ENCODE data around the gene SLC35F3. TPM values are rescaled to one million over a fixed set of nuclear protein-coding genes. Genes with fewer than 3 reads are reported as not detected.
"Not testable (repeated sequence)": the region's sequence is repeated elsewhere in the genome, so short reads cannot be mapped to it uniquely, and the experiment has no call there.

The SLC35F3 gene
- polyA plus RNA-seq, 4 donors, result 0.63 to 2.0 (median 0.72) TPM

DNA sequence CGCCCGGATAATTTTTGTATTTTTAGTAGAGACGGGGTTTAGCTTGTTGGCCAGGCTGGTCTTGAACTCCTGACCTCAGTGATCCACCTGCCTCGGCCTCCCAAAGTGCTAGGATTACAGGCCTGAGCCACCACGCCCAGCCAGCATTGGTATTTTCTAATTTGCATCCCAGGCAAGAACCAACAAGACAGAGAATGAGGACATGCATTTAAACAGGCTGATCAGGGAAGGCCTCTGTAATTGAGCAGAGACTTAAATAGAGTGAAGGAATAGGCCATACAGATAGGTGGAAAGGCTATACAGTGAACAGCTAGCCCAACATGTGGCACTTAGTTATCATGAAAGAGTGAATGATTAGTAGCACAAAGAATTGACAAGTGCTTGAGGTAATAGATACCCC is 230.4 kb downstream of the SLC35F3 start:
- DNase-seq (ENCODE audit: low read depth in 4 of 4, low spot score in 3 of 4), result no peak

DNA sequence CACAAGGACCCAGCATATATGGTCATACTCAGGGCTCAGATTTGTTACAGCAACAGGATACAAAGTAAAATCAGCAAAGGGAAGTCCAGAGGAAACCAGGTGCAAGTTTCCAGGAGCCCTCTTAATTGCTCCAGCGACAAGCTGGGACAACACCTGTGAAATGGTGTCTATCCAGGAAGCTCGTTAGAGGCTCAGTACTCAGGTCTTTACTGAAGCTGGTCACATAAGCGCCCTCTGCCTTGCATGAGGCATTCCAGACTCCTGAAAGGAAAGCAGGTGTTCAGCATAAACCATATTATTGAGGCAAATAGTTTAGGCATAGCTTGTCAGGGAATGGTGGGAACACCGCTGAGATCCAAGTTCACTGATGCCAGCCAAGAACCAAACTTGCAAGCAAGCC is 231.0 kb downstream of the SLC35F3 start:
- no peak for DNase-seq (ENCODE audit: low read depth in 4 of 4, low spot score in 3 of 4)

DNA sequence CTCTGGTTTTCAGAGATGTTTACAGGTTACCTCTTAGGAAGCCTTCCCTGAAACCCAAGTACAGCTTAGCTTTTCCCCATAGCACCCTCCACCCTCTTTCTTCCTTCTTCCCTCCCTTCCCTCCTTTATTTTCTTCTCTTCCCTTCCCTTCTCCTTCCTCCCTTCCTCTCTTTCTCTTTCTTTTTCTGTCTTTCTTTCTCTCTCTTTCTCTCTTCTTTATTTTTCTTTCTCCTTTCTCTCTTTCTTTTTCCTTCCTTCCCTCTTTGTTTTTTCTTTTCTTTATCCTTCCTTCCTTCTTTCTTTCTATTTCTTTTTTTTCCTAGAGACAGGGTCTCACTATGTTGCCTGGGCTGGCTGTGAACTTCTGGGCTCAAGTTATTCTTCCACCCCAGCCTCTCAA is 231.6 kb downstream of the SLC35F3 start:
- DNase-seq (ENCODE audit: low read depth in 4 of 4, low spot score in 3 of 4), result no peak

DNA sequence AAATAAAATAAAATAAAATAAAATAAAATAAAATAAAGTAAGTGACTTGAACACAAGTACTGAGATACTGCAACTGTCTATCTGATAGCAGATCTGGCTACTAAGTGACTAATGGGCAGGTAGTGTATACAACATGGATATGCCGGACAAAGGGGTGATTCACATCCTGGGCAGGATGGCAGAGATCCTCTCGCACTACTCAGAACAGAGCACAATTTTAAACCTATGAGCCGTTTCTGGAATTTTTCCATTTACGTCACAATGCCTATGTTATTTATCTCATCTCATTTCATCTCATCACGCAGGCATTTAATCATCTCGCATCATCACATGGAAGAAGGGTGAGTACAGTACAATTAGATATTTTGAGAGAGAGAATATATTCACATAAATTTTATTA is 235.5 kb downstream of the SLC35F3 start:
- DNase-seq (ENCODE audit: low read depth in 4 of 4, low spot score in 3 of 4), result no peak

DNA sequence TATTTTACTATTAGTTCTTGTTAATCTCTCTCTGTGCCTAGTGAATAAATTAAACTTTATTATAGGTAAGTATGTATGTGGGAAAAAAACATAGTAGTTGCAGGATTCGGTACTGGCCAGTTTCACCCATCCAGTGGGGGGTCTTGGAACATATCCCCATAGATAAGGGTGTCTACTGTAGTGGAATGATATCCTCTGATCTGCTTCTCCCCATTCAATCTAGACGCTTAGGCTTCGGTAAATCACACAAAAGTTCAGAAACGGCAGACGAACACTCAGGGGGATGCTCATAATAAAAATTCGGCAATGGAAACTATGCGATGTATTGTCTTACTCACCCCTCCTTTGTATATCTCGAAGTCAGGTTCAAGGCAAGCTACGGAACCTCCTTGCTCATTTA is 235.9 kb downstream of the SLC35F3 start:
- no peak for DNase-seq (ENCODE audit: low read depth in 4 of 4, low spot score in 3 of 4)

DNA sequence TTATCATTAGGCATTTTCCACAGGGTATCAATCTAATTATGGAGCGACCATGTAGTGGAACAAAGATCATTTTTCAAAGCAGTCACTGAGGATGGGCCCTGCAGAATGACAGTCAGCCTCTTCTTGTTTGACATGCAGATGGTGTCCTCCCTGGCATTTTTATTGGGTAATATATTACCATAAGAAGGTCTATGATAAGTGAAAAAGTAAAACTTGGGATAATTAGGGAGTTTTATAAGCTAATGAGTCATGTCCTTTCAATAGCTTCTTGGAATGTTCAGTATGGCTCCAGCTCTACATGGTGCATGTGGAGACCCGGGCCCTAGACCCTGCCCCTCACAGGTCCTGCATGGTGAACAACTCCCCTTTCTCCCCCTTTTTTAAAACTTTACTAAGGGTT is 236.5 kb downstream of the SLC35F3 start:
- no peak for DNase-seq (ENCODE audit: low read depth in 4 of 4, low spot score in 3 of 4)

DNA sequence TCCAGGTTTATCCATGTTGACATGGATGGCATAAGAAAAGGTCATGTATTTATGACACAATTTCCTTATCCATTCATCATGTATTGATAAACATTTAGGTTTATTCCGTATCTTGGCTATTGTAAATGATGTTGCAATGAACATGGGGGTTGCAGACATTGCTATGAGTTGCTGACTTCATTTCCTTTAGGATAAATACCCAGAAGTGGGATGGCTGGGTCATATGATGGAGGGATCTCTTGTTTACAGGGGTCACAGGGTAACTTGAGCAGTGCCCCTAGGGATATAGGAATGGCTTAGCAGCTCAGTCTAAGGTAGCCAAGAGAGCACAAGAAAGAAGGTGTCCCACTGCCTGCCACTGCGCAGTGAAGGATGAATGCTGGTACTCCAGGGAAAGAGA is 239.2 kb downstream of the SLC35F3 start:
- no peak for DNase-seq (ENCODE audit: low read depth in 4 of 4, low spot score in 3 of 4)

DNA sequence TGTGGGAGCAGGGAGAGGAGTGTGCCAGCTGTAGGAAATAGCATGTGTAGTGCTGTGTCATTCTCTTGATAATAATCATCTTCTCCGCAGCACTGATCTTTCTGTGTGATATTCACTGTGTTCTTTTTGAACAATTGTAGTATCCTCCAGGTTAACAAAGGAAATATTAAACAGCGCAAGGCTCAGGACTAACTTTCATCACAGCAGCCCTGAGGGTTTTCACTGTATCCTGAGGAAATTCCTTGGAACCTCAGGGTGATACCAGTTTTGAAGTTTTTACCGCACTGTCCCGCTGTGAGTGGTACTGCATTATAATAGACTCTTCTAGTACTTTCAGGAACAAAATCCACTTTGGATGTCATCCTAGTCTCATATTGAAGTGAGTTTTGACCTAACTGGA is 240.4 kb downstream of the SLC35F3 start:
- DNase-seq (ENCODE audit: low read depth in 4 of 4, low spot score in 3 of 4), result no peak

DNA sequence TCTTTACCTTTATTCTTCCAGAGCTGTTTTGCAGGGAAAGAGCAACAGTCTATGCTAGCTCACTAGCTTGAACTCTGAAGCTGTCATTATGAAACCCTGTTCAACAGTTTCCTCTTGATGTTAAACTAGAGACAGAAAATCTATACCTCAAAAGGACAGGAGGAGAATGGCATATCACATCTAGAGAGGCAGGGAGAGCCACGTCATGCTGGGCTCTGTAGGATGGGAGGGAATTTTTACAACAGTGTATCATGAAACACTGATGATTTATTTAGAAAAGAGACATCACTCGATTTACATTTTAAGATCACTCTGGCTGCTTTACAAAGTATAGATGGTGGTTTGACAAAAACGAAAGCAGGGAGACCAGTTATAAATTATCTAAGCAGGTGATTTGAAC is 243.9 kb downstream of the SLC35F3 start:
- DNase-seq (ENCODE audit: low read depth in 4 of 4, low spot score in 3 of 4), result no peak

DNA sequence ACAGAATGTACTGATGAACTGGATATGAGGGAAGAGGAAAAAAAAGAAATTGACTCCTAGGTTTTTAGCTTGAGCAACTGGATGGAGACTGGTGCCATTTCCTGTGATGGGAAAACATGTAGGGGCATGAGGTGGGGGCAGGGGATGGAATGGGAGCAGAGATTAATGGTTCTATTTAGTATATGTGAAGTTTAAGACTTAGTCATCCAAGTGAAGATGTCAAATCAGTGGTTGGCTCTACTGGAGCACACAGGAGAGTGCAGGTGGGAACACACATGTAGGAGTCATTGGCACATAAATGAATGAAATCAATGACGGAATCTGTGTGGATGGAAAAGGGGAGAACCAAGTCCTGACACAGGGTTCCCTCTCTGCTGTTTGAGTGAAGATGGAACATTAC is 244.3 kb downstream of the SLC35F3 start:
- DNase-seq (ENCODE audit: low read depth in 4 of 4, low spot score in 3 of 4), result no peak

DNA sequence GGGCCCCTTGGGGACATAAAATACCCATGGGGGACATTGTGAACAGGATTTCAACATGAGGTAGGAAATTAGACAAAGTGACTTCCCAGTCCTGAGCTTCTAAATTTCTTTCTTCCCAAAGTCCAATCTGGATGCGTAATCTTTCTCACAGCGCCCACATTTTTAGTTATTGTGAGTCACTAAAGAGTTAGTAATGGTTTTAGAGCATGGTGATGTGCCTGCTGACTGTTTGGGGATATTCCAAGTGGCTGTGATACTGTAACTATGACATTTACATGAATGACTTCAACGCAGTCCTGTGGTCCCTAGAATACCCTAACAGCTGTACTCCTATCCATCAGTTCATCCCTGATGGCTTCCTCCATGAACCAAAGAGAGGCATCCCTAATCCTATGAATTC is 244.7 kb downstream of the SLC35F3 start:
- no peak for DNase-seq (ENCODE audit: low read depth in 4 of 4, low spot score in 3 of 4)

DNA sequence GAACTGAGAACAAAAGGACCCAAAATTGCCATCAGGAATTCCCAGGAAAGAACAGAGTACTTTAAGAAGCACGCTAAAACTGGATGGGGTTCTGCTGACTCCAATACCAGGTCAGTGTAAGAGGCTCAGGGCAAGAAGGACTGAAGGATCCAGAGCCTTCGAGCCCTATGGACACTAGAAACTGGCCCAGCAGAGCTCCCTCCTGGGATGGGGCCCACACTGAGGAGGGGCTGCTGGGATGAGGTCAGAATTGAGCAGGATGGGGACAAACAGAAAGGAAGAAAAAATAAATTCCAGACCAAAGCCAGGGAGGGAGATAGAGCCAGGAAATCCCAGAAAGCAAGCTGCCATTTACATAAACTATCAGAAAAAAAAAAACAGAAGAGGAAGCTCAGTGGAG is 246.4 kb downstream of the SLC35F3 start:
- no peak for DNase-seq (ENCODE audit: low read depth in 4 of 4, low spot score in 3 of 4)

DNA sequence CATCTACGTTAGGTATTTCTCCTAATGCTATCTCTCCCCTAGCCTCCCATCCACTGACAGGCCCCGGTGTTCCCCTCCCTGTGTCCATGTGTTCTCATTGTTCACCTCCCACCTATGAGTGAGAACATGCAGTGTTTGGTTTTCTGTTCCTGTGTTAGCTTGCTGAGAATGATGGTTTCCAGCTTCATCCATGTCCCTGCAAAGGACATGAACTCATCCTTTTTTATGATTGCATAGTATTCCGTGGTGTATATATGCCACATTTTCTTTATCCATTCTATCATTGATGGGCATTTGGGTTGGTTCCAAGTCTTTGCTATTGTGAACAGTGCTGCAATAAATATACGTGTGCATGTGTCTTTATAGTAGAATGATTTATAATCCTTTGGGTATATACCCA is 247.9 kb downstream of the SLC35F3 start:
- DNase-seq (ENCODE audit: low read depth in 4 of 4, low spot score in 3 of 4), result not testable (repeated sequence)

DNA sequence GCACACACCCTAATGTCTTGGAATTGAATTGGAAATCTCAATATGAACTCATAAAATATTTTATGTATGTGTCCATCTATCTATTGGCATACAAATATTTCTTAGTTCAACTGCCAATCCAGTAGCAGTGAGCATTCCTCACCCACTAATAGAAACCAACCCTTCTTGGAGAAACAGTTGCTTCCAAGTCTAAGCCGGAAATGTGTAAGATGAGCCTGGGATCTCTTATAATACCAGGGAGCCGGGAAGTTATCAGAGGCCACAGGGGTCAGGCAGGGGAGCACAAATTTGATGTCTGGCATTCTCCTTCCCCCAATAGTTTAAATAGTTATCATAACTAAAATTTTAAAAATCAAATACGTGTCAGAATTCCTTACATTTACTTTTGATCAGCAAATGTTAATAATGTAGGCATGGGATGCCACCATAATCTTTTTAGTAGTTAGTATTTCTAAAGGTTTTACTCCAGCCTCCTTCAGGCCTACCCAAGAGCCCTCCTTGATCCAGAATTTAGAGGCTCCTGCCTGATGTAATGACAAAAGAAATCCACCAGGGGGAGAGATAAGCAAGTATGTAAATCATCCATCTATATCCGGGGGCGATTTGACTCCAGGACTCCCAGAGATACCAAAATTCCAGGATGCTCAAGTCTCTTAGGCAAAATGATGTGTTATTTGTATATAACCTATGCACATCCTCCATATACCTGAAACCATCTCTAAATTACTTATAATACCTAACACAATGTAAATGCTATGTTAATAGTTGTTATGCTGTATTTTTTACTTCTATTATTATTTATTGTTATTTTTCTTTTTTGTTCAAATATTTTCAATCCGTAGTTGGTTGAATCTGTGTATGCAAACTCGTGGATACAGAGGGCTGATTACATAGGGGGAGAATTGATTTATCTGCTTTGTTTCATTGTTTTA is 250.1 kb downstream of the SLC35F3 start:
- DNase-seq (ENCODE audit: low read depth in 4 of 4, low spot score in 3 of 4), result peak in 3 of 4 donors; percentile 10 to 25 (median 16)

DNA sequence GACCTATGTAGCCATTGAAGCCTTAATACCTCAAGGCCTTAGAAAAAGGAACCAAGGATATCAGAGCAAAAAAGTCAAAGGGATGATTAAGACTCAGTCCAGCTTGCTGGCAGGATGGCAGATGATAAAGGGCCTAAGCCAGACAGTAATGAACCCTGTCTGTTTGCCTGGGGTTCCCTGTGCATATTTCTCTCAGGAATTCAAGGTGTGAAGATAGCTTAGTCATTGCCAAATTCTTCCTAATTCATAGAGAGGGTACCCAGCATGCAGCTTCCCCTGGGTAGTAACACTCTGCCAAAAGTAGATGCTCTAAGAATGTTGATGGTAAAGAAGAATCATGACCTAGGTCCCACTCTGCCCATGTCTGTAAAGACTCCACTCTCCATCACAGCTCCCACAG is 258.2 kb downstream of the SLC35F3 start:
- DNase-seq (ENCODE audit: low read depth in 4 of 4, low spot score in 3 of 4), result no peak

DNA sequence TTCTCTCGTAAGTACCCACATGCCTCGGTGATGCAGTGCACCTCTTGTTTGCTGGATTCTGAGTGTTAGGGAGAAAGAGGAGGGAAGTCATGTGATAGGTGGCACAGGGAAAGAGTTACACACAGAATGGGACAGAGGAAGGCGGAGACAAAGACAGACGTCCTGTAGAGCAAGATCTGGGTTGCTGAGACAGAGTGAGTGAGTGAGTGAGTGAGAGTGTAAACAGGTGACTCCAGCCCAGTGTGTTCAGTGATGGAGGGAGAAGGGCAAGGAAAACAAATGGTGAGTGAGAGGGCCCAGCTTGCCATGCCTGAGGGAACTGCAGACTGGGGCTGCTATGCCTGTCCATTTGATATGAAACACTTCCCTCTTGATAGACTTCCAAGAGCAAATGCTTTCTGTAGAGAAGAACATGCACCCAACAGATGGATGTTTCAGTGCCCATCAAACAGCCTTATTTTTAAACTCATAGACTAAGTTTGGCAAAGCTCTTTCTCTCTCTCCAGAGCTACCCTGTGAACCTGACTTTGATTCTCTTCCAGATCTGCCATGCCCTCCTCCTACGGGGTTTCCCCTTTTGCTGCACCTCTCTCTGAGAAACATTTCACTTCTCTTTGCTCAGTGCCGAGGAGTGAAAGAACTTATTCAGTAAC is 258.9 kb downstream of the SLC35F3 start:
- DNase-seq (ENCODE audit: low read depth in 4 of 4, low spot score in 3 of 4), result no peak

DNA sequence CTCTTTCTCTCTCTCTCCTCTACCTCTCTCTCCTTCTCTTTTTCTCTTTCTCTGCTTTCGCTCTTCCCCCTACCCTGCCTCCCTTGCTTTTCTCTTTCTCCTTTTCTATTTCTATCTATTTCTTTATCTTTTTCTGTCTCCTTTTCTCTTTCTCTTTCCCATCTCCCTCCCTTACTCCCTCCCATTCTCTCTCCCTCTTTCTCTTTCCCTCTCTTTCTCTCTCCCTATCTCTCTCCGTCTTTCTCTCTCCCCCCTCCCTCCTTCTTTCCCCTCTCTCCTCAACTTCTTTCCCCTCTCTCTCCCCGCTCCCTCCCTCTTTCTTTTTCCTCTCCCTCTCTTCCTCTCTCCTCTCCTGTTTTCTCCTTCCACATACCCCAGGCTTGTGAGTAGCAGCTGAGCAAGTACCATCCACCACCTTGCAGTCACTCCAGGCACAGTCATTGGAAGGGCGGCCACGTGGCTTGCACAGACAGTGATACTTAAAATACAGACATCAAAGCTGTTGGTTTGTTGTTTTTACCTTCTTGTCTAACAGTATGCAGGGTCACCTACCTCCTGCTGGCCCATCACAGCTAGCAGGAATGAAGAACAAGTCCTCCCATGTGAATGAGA is 259.7 kb downstream of the SLC35F3 start:
- no peak for DNase-seq (ENCODE audit: low read depth in 4 of 4, low spot score in 3 of 4)

DNA sequence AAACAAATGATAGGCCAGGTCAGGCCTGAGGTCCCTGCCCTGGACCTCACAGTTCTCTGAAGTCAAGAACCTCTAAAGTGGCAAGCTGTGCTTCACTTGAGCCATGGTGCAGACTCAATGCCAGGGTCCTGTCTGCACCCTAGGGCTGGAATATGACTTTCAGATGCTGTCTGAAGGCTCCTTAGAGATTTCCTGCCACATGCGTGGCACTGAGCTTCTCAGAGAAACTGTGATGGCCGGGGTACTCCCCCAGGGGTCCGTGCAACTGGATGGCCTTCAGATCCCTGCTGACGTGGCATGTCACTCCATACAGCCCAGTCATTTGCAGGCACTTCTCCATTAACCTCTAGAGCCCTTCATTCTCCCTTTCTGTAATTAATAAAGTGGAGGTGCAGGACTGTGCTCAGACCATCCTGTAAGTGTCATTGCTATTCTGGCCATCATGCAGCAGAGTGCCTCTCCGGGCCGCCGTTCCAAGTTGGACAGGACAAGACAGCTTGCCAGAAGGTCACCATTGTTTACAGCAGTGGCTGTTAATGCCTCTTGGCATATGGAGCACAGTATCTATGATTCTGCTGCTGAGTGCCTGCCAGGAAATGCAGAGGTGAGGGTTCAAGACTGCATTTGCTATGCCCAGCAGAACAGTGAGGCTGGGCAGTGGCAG is 263.7 kb downstream of the SLC35F3 start:
- DNase-seq (ENCODE audit: low read depth in 4 of 4, low spot score in 3 of 4), result no peak

DNA sequence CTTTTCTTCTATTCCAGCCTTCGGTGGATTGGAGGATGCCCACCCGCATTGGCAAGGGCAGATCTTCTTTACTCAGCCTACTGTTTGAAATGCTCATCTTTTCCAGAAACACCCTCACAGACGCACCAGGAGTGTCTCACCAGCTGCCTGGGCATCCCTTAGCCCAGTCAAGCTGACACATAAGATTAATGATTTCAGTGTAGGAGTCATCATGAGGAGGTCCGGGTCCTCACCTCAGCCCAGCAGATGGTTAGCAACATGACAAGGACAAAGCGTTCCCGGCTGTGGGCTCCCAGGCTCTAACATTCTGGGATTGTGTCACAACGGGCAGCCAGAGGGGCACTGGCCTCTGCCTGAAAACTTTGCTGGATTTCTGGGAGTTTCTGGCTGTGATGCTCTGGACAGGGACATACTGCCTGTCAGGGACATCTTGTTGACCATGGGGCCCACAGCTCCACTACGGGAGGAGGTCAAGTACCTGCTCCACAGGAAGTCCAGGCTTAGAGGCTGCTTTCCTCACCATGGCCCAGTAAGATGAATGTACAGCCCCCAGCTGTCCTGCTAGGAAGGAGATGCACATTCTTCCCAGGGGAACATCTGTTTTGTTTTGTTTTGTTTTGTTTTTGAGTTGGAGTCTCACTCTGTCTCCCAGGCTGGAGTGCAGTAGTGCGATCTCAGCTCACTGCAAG is 264.8 kb downstream of the SLC35F3 start:
- DNase-seq (ENCODE audit: low read depth in 4 of 4, low spot score in 3 of 4), result no peak

DNA sequence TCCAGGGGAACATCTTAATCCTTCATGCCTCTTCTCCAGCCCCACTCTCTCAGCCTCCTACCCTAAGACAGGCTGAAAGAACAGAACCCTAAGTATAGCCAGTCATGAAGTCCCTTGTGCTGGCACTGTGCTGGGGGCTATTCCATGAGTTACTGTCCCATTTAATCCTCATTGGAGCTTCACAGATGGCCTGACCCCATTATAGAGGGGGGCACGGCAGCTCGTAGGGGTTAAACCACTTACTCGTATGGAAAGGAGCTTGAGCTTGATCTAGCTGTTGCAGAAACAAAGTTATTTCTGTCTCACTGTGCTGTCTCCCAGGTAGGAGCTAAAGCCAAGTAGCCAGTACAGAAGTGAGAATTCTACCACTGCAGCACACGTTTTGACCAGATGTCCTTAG is 265.6 kb downstream of the SLC35F3 start:
- no peak for DNase-seq (ENCODE audit: low read depth in 4 of 4, low spot score in 3 of 4)

DNA sequence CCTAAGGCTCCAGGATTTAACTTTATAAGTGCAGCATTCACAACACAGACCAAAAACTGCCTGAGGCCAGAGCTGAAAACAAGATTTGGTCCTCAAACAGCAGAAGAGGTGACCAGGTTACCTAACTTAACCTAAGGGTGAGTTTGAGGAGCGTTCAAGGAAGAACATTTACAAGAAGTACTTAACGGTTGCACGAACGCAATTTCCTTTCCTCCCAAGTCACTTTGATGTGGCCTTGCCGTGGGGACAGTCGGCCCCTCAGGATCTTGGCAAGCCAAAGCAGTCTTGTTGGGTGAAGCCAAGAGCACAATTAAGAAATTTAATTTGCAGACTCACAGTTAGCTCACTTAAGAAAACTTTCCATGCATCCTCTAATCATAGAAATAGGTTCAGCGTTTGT is 266.1 kb downstream of the SLC35F3 start:
- no peak for DNase-seq (ENCODE audit: low read depth in 4 of 4, low spot score in 3 of 4)

Measured in left renal pelvis (tissue), 4 donors.